PC-9 (cell line): Measurements from ENCODE around the gene TTC38. TPM values are rescaled to one million over a fixed set of nuclear protein-coding genes. Genes with fewer than 3 reads are reported as not detected.

ENCODE experiments used
- BruUV-seq: library from RNA; stranded (reverse); fragments of 400-500 nt; replicated peaks from 2 replicates; lab custom pipeline; 2021; lab: Mats Ljungman, UMichigan
- CTCF ChIA-PET: fragments of 300-600 bp; sonication (Branson Sonifier 250); formaldehyde crosslinking; loops from one replicate; lab custom pipeline; 2022; ENCODE audit warnings: antibody characterized with exemption; lab: Charles Lee
- POLR2A ChIA-PET: fragments of 300-600 bp; sonication (Branson Sonifier 250); formaldehyde crosslinking; loops from one replicate; lab custom pipeline; 2022; ENCODE audit warnings: antibody characterized with exemption; ENCODE audit not compliant: unreplicated experiment; lab: Charles Lee
- DNase-seq, 2 experiments: peaks; one replicate each; pipeline versions ENCODE4 v3.0.0 to v3.0.0-alpha.2; 2015 to 2022; ENCODE audit warnings: mixed read lengths in 1 of 2
- H2AFZ ChIP-seq: fragments of 200-600 bp; sonication (generic); 2 replicates; pipeline ENCODE4 v1.8.1; 2017; ENCODE audit warnings: antibody characterized with exemption
- H3F3A ChIP-seq: fragments of 200-600 bp; sonication (generic); 2 replicates; pipeline ENCODE4 v1.8.1; 2017; ENCODE audit warnings: antibody characterized with exemption, mild to moderate bottlenecking, low read depth; ENCODE audit not compliant: insufficient read depth
- H3K27ac ChIP-seq: fragments of 200-600 bp; sonication (generic); 2 replicates; pipeline ENCODE4 v1.6.1; 2016; ENCODE audit warnings: mixed run types
- H3K27me3 ChIP-seq: fragments of 200-600 bp; sonication (generic); 2 replicates; pipeline ENCODE4 v1.6.1; 2016; ENCODE audit warnings: low read depth, mixed run types; ENCODE audit not compliant: insufficient read depth
- H3K36me3 ChIP-seq: fragments of 200-600 bp; sonication (generic); 2 replicates; pipeline ENCODE4 v1.6.1; 2016; ENCODE audit warnings: low read depth, mixed run types
- H3K4me1 ChIP-seq: fragments of 200-600 bp; sonication (generic); replicated peaks from 2 replicates; pipeline ENCODE4 v1.6.1; 2016; ENCODE audit warnings: mixed run types; ENCODE audit not compliant: insufficient read depth
- H3K4me2 ChIP-seq: fragments of 200-600 bp; sonication (generic); 2 replicates; pipeline ENCODE4 v1.6.1; 2017; ENCODE audit warnings: mixed run types
- H3K4me3 ChIP-seq: fragments of 200-600 bp; sonication (generic); 2 replicates; pipeline ENCODE4 v1.6.1; 2016; ENCODE audit warnings: mixed run types
- H3K79me2 ChIP-seq: fragments of 200-600 bp; sonication (generic); 2 replicates; pipeline ENCODE4 v1.6.1; 2017; ENCODE audit warnings: low read depth, mixed run types
- H3K9me2 ChIP-seq: fragments of 200-600 bp; sonication (generic); 2 replicates; pipeline ENCODE4 v1.8.1; 2017; ENCODE audit warnings: mild to moderate bottlenecking; ENCODE audit not compliant: insufficient read depth
- H3K9me3 ChIP-seq: fragments of 200-600 bp; sonication (generic); 2 replicates; pipeline ENCODE4 v1.8.1; 2016; ENCODE audit warnings: low read depth; ENCODE audit not compliant: insufficient read depth
- H4K20me1 ChIP-seq: fragments of 200-600 bp; sonication (generic); 2 replicates; pipeline ENCODE4 v1.8.1; 2017; ENCODE audit not compliant: insufficient read depth
- EZH2 ChIP-seq: fragments of 200-600 bp; sonication (generic); IDR thresholded peaks from 2 replicates; pipeline ENCODE4 v1.8.0; 2017; ENCODE audit warnings: antibody characterized with exemption, low read depth
- intact Hi-C: fragments of 100-400 bp; cut with micrococcal nuclease; formaldehyde crosslinking; loops from one replicate; pipeline ENCODE4 v1.10.0; 2022; ENCODE audit not compliant: unreplicated experiment
- total RNA-seq: library from RNA; stranded (reverse); gene quantifications from 2 replicates; pipeline ENCODE4 v1.2.3, GENCODE V29; 2021
- TF ChIP-seq, protein P1 (sequence below): fragments of 200-600 bp; sonication (generic); conservative IDR thresholded peaks from 2 replicates; pipeline ENCODE4 v1.6.1; 2017; ENCODE audit warnings: mixed run types, antibody characterized with exemption, mild to moderate bottlenecking, moderate library complexity

The TTC38 gene
- total RNA-seq, 1 experiment from 2014 or later, result 15.2 TPM

DNA sequence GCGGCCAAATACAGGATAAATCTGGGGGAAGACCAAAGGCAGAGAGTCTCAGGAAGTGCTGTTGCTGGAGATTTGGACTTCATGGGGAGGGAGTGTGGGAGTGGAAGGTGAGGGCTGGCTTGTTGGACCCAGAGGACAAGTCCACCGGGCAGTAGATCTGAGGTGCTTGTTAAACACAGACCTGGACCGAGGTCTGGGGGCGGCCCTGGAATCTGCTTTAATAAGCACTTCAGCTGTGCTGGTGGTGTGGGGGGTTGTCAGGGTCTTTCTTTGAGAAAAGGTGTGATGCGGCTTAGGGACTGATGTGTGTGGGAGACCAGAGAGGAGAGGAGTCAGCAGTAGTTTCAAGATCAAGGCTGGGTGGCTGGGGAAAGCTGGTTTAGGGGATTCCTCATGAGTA is 72.1 kb downstream of the TTC38 start:
- Histone ChIP-seq H4K20me1 (peaks cover 26% of the 10 kb centered on the region), H3K79me2 (peaks cover 42% of the 10 kb centered on the region), H3K4me3 (no peak overlapping the region), H3K9me3 (no peaks in the 10 kb centered on the region), H3K9me2 (no peaks in the 10 kb centered on the region), H2AFZ (no peak overlapping the region), H3K4me2 (no peak overlapping the region), H3K4me1 (peaks cover 11% of the 10 kb centered on the region), H3K27ac (no peak overlapping the region), H3K27me3 (no peaks in the 10 kb centered on the region), H3K36me3 (peaks cover 58% of the 10 kb centered on the region), H3F3A (no peaks in the 10 kb centered on the region)
- POLR2A ChIA-PET, result interaction anchor here (0.6 kb wide), 1 partner anchor 438 kb away, joined by 6 read pairs; no protein-coding TSS in a partner anchor
- no peak for TF ChIP-seq EZH2
- TF ChIP-seq, protein P1, sequence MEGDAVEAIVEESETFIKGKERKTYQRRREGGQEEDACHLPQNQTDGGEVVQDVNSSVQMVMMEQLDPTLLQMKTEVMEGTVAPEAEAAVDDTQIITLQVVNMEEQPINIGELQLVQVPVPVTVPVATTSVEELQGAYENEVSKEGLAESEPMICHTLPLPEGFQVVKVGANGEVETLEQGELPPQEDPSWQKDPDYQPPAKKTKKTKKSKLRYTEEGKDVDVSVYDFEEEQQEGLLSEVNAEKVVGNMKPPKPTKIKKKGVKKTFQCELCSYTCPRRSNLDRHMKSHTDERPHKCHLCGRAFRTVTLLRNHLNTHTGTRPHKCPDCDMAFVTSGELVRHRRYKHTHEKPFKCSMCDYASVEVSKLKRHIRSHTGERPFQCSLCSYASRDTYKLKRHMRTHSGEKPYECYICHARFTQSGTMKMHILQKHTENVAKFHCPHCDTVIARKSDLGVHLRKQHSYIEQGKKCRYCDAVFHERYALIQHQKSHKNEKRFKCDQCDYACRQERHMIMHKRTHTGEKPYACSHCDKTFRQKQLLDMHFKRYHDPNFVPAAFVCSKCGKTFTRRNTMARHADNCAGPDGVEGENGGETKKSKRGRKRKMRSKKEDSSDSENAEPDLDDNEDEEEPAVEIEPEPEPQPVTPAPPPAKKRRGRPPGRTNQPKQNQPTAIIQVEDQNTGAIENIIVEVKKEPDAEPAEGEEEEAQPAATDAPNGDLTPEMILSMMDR, result no peak
- no peak for DNase-seq
- BruUV-seq, result no TSS peak
- intact Hi-C loops, result no loop called here
- CTCF ChIA-PET, result no interaction called here

DNA sequence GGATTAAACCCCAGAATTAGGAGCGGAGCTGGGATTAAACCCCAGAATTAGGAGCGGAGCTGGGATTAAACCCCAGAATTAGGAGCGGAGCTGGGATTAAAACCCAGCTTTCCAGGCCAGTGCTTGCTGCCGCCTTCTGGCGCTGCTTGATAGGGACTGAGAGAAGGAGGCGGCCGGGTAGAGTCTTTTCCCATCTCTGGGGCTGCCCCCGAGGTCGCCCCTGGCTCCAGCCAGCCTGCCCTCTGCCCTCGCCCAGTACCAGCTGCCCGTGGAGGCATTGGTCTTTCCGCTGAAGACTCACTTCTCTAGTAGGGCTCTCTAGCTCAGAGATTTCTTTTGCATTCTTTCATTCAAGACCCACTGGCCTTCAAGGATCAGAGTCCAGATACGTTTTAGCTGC is 72.9 kb downstream of the TTC38 start:
- Histone ChIP-seq H4K20me1 (peaks cover 26% of the 10 kb centered on the region), H3K4me2 (no peak overlapping the region), H3K79me2 (peaks cover 41% of the 10 kb centered on the region), H3K36me3 (peaks cover 63% of the 10 kb centered on the region), H3K4me3 (no peak overlapping the region), H3K27ac (no peak overlapping the region), H3K4me1 (peaks cover 10% of the 10 kb centered on the region), H2AFZ (no peak overlapping the region), H3K9me3 (no peaks in the 10 kb centered on the region), H3K9me2 (no peaks in the 10 kb centered on the region), H3F3A (no peaks in the 10 kb centered on the region), H3K27me3 (no peaks in the 10 kb centered on the region)
- intact Hi-C loops, result no loop called here
- ChIA-PET POLR2A (interaction anchor here (0.6 kb wide), 1 partner anchor 220 kb away, joined by 7 read pairs; no protein-coding TSS in a partner anchor), CTCF (no interaction called here)
- BruUV-seq, result no TSS peak
- no peak for DNase-seq
- TF ChIP-seq, protein P1, result no peak
- no peak for TF ChIP-seq EZH2

Other genes starting within 250 kb of the TTC38 start
- gene PPARA, start 117.5 kb upstream of the TTC38 start, total RNA-seq, result 43.9 and 48.7 TPM in 2 replicates
- 15.0 and 16.0 TPM in 2 replicates for gene CDPF1, start 17.7 kb upstream of the TTC38 start, total RNA-seq
- gene PKDREJ, start 4.7 kb upstream of the TTC38 start, total RNA-seq, result not detected in 2 replicates
- 51.5 and 64.6 TPM in 2 replicates for gene GTSE1, start 28.9 kb downstream of the TTC38 start, total RNA-seq
- 51.5 and 58.2 TPM in 2 replicates for gene TRMU, start 67.7 kb downstream of the TTC38 start, total RNA-seq